IPS DF 19.7 (cell line): Measurements from ENCODE around the gene SHTN1.

ENCODE experiments used
- DNase-seq: peaks from one replicate; pipeline ENCODE4 v3.0.0-alpha.2; 2013; ENCODE audit warnings: low read depth, low spot score

SHTN1 gene, protein sequence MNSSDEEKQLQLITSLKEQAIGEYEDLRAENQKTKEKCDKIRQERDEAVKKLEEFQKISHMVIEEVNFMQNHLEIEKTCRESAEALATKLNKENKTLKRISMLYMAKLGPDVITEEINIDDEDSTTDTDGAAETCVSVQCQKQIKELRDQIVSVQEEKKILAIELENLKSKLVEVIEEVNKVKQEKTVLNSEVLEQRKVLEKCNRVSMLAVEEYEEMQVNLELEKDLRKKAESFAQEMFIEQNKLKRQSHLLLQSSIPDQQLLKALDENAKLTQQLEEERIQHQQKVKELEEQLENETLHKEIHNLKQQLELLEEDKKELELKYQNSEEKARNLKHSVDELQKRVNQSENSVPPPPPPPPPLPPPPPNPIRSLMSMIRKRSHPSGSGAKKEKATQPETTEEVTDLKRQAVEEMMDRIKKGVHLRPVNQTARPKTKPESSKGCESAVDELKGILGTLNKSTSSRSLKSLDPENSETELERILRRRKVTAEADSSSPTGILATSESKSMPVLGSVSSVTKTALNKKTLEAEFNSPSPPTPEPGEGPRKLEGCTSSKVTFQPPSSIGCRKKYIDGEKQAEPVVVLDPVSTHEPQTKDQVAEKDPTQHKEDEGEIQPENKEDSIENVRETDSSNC

DNA sequence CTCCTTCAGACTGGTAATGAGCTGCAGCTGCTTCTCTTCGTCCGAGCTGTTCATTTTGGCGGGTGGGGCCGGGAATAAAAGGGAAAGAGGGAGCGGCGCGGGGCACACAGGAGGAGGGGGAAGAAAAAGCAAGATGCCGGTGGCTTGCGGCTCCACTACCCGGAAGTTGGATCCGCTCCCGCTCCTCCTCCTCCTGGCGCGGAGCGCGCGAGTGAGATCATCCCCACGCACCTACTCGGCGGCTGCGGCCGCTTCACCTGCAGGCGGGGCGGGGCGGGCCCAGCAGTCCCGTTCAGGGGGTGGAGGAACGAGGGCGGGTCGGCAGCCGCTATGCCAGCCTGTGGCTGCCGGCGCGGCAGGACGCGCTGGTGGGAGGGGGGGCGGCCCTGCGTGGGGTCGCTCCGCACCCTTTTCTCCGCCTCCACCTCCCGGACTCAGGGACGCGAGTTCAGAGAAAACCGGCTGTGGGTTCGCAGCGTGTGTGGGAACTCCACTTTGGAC, at the start of gene SHTN1:
Gene SHTN1, minus strand, starts transcription at position 162 of the 501 bp plus-strand sequence. Its CDS starts 108 bp downstream, at position 54.
- no peak for DNase-seq

- no peak for DNase-seq
Observed at GRCh38 chr10:117053482-117053881, 48.5 kb upstream of the SHTN1 start.

DNA sequence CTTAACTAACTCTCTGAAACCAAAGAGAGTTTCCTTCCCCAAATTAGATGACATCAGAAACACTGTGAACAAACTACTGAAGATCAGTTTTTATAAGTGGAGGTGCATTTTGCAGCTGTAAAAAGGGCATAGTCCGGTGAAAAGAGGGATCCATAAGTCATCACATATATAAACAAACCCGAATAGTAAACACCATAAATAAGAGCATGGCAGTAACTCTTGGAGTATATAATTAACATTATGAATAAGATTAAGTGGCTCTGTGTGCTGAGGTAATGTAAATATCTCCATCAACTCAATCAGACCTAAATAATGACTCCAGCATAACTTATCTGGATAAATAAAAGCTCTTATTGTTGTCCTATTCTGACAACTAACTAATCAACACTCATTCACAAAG, 43.0 kb upstream of the SHTN1 start:
- DNase-seq, result no peak

DNA sequence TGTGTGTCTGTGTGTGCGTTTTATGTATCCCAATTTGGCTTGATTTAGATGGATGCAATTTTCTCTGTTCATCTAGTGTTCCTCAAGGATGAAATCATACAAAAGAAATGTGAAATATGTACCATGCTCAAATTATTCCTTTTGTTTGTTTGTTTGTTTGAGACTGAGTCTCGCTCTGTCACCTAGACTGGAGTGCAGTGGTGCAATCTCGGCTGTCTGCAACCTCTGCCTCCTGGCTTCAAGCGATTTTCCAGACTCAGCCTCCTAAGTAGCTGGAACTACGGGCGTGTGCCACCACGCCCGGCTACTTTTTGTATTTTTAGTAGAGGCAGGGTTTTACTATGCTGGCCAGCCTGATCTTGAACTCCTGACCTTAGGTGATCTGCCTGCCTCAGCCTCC, 11.3 kb upstream of the SHTN1 start:
- DNase-seq, result no peak

DNA sequence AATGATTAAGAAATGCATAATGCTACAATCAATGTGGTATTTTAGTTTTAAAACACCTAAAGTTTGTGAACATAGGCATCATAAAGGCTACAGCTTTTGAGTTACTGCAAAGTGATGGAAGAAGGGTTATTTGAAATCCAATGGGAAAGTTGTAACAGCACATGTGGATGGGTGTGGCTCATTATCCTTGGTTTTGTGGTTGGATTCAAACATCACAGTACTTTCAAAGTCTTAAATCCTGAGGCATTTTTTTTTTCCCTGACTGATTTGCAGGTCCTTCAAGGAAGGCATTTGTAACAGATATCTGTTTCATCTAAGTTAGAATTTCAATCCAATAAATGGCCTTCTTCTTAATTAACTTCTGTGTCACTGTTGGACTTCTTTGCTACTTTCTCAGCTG, 9.8 kb upstream of the SHTN1 start:
- no peak for DNase-seq

GRCh38 chr10:117007080-117007479, 2.1 kb upstream of the SHTN1 start:
- DNase-seq, result no peak

- DNase-seq, result no peak
Observed at GRCh38 chr10:117005527-117006055, 604 bp upstream of the SHTN1 start.

- DNase-seq, result no peak
Observed at GRCh38 chr10:117004227-117005025, 561 bp downstream of the SHTN1 start.

GRCh38 chr10:117003336-117003735, 1.7 kb downstream of the SHTN1 start:
- DNase-seq, result no peak

GRCh38 chr10:117002206-117002605, 2.8 kb downstream of the SHTN1 start:
- DNase-seq, result no peak

DNA sequence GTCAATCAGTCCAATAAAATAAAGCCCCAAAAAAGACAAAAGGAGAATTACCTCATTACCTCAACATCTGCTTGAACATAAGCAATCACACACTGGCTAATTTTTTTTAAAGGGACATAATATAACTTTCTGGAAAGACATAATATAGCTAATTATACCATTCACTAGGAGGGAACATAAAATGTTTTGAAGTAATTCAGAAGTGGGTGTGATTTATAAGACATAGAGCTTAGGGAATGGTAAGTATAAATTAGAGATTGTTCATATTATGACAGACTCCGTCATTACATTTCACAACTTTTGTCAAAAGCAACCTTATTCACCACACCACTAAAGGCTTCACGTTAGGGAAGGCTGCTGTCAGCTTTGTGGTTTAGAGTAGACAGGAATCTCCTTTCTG, 3.8 kb downstream of the SHTN1 start:
- DNase-seq, result no peak

DNA sequence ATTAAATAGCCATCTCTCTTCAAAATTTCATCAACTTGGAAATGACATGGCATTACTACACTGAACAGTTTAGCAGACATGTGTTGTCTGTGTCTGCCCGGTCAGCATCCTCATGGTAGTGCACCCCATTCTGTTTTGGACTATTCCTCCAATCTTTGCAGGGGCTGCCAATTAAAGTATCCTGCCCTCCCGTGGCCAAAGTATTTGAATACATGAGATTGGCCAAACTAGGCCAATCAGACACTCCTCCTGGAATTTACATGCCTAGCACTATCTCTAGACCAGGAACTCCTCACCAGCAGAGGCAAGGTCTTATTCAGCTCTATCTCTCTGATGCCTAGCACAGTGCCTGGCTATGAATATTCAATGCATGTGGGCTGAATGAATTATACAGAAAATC, 4.4 kb downstream of the SHTN1 start:
- DNase-seq, result no peak

- no peak for DNase-seq
Observed at GRCh38 chr10:116998172-116998571, 6.8 kb downstream of the SHTN1 start.

GRCh38 chr10:116997015-116997414, 8.0 kb downstream of the SHTN1 start:
- no peak for DNase-seq

DNA sequence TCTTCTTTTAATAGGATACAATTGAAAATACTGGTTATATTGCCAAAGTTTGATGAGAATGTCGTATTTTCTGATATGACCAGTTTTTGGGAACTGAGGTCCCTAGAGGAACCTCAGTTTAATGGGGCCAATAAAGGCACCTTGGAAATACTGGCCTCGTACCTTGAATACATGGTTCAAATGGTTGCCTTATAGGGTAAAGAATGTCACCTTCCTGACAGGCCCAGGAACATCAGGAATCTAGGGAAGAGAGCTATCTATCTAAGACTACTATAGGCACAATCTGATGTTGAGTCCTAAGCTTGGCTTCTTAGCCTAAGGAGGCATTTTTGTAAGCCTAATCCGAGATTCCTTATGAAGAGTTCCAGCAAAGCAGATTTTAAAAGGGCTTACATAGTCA, 9.3 kb downstream of the SHTN1 start:
- no peak for DNase-seq

- DNase-seq, result no peak
Observed at GRCh38 chr10:116994113-116994890, 10.7 kb downstream of the SHTN1 start.

DNA sequence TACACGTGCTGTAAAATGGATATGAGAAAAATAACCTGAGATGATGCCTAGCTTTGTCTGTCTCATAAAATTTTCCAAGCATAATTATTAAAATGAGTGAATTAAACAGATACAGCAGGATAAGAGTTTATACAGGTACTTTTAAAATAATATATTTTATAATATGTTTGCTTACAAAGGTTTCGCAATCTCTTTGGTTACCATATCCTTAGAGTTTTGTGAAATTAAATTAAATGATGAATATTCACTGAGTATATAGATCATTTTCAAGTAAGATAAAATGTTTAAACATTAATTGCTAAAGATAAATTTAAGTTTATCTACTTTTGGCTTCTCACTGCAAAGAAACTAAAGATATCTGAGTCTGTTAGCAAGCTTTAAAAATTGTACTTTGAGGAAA, 11.4 kb downstream of the SHTN1 start:
- DNase-seq, result no peak

- no peak for DNase-seq
Observed at GRCh38 chr10:116992183-116992582, 12.8 kb downstream of the SHTN1 start.

GRCh38 chr10:116990276-116990800, 14.6 kb downstream of the SHTN1 start:
- DNase-seq, result no peak

DNA sequence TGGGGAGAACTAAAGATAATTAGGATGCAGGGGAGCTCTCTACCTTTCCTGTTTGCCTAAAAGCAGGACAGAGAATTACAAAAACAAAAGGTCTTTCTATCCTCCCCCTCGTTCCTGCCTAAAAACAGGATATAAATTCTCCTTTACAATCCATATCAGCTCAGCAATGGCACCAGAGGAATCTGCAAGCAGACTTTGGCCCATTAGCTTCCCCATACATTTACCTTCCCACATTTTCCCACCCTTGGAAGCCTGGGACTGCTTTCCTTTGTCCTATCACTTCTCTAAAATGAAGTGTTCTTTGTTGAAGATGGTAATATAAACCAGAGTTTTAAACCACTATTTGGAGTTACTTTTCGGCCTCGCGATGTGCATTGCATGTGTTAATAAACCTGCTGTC, 15.5 kb downstream of the SHTN1 start:
- no peak for DNase-seq

GRCh38 chr10:116988311-116988710, 16.7 kb downstream of the SHTN1 start:
- no peak for DNase-seq
